Liver (tissue), 9 donors: ENCODE results near the gene UBE2D1. TPM values are rescaled to one million over a fixed set of nuclear protein-coding genes. Genes with fewer than 3 reads are reported as not detected.

ENCODE experiments used
- DNase-seq: peaks from one replicate; pipeline ENCODE4 v3.0.0-alpha.2; 2017; ENCODE audit warnings: low spot score
- H3K27ac ChIP-seq, 2 donors: one replicate each; pipeline ENCODE4 v1.7.0; 2013; ENCODE audit warnings: inconsistent platforms in 2 of 2, low read length in 2 of 2, control low read depth in 1 of 2, low read depth in 1 of 2, mild to moderate bottlenecking in 1 of 2
- H3K27me3 ChIP-seq, 4 donors: one replicate each; pipeline versions ENCODE4 v1.6.1 to v1.7.0; 2013; ENCODE audit warnings: low read length in 3 of 4, inconsistent platforms in 1 of 4, mild to moderate bottlenecking in 1 of 4, moderate library complexity in 1 of 4; ENCODE audit not compliant: control insufficient read depth in 4 of 4, insufficient read depth in 4 of 4
- H3K36me3 ChIP-seq, 4 donors: one replicate each; pipeline versions ENCODE4 v1.6.1 to v1.7.0; 2013; ENCODE audit warnings: low read length in 3 of 4, mild to moderate bottlenecking in 3 of 4, low read depth in 1 of 4, moderate library complexity in 1 of 4; ENCODE audit not compliant: control insufficient read depth in 4 of 4, insufficient read depth in 3 of 4
- H3K4me1 ChIP-seq, 4 donors: one replicate each; pipeline versions ENCODE4 v1.6.1 to v1.7.0; 2013; ENCODE audit warnings: low read length in 3 of 4, mild to moderate bottlenecking in 3 of 4, moderate library complexity in 1 of 4; ENCODE audit not compliant: control insufficient read depth in 4 of 4, insufficient read depth in 4 of 4
- H3K4me3 ChIP-seq, 3 donors: one replicate each; pipeline versions ENCODE4 v1.6.1 to v1.7.0; 2013; ENCODE audit warnings: low read length in 3 of 3, control low read depth in 1 of 3, low read depth in 1 of 3, mild to moderate bottlenecking in 1 of 3
- H3K9ac ChIP-seq, 2 donors: one replicate each; pipeline ENCODE4 v1.7.0; 2013; ENCODE audit warnings: low read length in 2 of 2, mild to moderate bottlenecking in 2 of 2, moderate library complexity in 2 of 2, control low read depth in 1 of 2, low read depth in 1 of 2
- H3K9me3 ChIP-seq, 4 donors: one replicate each; pipeline versions ENCODE4 v1.6.1 to v1.7.0; 2013; ENCODE audit warnings: low read length in 3 of 4; ENCODE audit not compliant: control insufficient read depth in 4 of 4
- FOXA2 ChIP-seq: IDR thresholded peaks from 2 replicates; pipeline ENCODE4 v1.6.1; 2016; ENCODE audit warnings: antibody characterized with exemption
- HNF4A ChIP-seq, 2 donors: conservative IDR thresholded peaks; 2 replicates each; pipeline ENCODE4 v1.6.1; 2016; ENCODE audit warnings: antibody characterized with exemption in 2 of 2, mild to moderate bottlenecking in 2 of 2
- HNF4G ChIP-seq: IDR thresholded peaks from 2 replicates; pipeline ENCODE4 v1.6.1; 2016; ENCODE audit warnings: antibody characterized with exemption
- JUND ChIP-seq, 2 donors: IDR thresholded peaks; 2 replicates each; pipeline ENCODE4 v1.6.1; 2016; ENCODE audit warnings: antibody characterized with exemption in 2 of 2
- NR2F2 ChIP-seq: IDR thresholded peaks from 2 replicates; pipeline ENCODE4 v1.6.1; 2016; ENCODE audit warnings: antibody characterized with exemption
- RAD21 ChIP-seq, 2 donors: IDR thresholded peaks; 2 replicates each; pipeline ENCODE4 v1.6.1; 2016; ENCODE audit warnings: antibody characterized with exemption in 2 of 2, mild to moderate bottlenecking in 2 of 2
- RXRA ChIP-seq, 2 donors: IDR thresholded peaks; 2 replicates each; pipeline ENCODE4 v1.6.1; 2017 to 2018; ENCODE audit warnings: antibody characterized with exemption in 2 of 2, mild to moderate bottlenecking in 1 of 2
- SP1 ChIP-seq: IDR thresholded peaks from 2 replicates; pipeline ENCODE4 v1.6.1; 2018; ENCODE audit warnings: antibody characterized with exemption, mild to moderate bottlenecking
- TAF1 ChIP-seq: conservative IDR thresholded peaks from 2 replicates; pipeline ENCODE4 v1.6.1; 2016; ENCODE audit warnings: antibody characterized with exemption, mild to moderate bottlenecking
- YY1 ChIP-seq: IDR thresholded peaks from 2 replicates; pipeline ENCODE4 v1.6.1; 2016; ENCODE audit warnings: antibody characterized with exemption, mild to moderate bottlenecking
- WGBS: extraction: QIAGEN DNeasy Blood & Tissue Kit; methylation state at CpG from one replicate; pipeline ENCODE4 v1.1.7; 2013; 5-methylcytosine and 5-hydroxymethylcytosine counted together
- polyA plus RNA-seq, 2 donors: library from polyadenylated mRNA; stranded (reverse) in 1 of 2; unstranded in 1 of 2; fragments of 200-250 nt in 1 of 2; fragments of >200 nt in 1 of 2; fragmentation: Nextera tagmentation in 1 of 2; extraction: Ambion mirVana in 1 of 2; gene quantifications; one replicate each; pipeline versions ENCODE4 v1.2.1 to v1.2.3, GENCODE V29; 2013 to 2015
- total RNA-seq, 2 donors: library from RNA; depleted of rRNA; stranded (reverse); fragments of >200 nt; gene quantifications; one replicate each; pipeline ENCODE4 v1.2.3, GENCODE V29; 2014
- TF ChIP-seq, protein P1 (sequence below): IDR thresholded peaks from 2 replicates; pipeline ENCODE4 v1.6.1; 2016; ENCODE audit warnings: antibody characterized with exemption
- TF ChIP-seq, protein P2 (sequence below): fragments of 150-350 bp; IDR thresholded peaks from 2 replicates; pipeline ENCODE4 v1.5.1; 2017; ENCODE audit warnings: improper control_type of control experiment, low read depth, low read length; ENCODE audit not compliant: missing input control
- TF ChIP-seq, protein P3 (sequence below): IDR thresholded peaks from 2 replicates; pipeline ENCODE4 v1.6.1; 2016; ENCODE audit warnings: antibody characterized with exemption, mild to moderate bottlenecking
- TF ChIP-seq, protein P4 (sequence below): IDR thresholded peaks from 2 replicates; pipeline ENCODE4 v1.6.1; 2016; ENCODE audit warnings: antibody characterized with exemption
- TF ChIP-seq, protein P5 (sequence below): IDR thresholded peaks from 2 replicates; pipeline ENCODE4 v1.6.1; 2016; ENCODE audit warnings: antibody characterized with exemption
- donor health status: healthy.
- donor health status: healthy.
- donor health status: healthy.
- donor health status: healthy.
- donor health status: healthy.

Gene UBE2D1
- total and polyA plus RNA-seq, 4 donors, result 3.5 to 6.8 (median 5.8) TPM

DNA sequence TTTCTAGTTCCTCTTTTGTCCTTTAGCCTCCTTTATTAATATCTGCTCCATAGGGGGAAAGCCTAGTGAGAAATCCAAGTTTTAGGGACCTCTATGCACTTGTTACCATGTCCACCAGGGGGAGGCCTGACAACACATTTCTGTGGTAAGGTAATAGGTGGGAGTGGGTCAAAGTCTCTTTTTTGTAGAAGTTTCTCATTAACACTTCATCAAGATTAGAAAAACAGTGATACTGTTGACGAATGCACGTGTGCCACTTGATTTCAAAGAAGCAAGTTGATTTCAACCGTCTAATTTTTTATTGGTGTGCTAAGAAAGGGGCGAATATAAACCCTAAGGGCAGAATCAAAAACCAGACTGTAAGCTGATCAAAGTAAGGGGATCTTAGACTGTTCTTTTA, 35.2 kb upstream of the UBE2D1 start:
- H3K4me1 ChIP-seq, result no peaks in the 10 kb centered on the region
- H3K4me3 ChIP-seq, result peak overlapping the region in 1 of 3 donors; percentile 27
- H3K9ac ChIP-seq, result no peak overlapping the region
- peak; percentile 61 for DNase-seq
- H3K27ac ChIP-seq, result no peak overlapping the region
- peaks cover 0 to 3% (median 0%) of the 10 kb centered on the region in 4 donors for H3K27me3 ChIP-seq
- WGBS, result 9% methylated on average over 4 of the region's 4 CpGs
- no peaks in the 10 kb centered on the region for H3K36me3 ChIP-seq
- TF ChIP-seq SP1 (peak; percentile 11), HNF4A (conservative IDR thresholded peaks at IDR 0.05) (peak; percentile 48 to 71), RAD21 (IDR thresholded peaks at IDR 0.05) (peak; percentile 88 to 91), TAF1 (no peak), HNF4G (peak; percentile 50)
- TF ChIP-seq, protein P1, sequence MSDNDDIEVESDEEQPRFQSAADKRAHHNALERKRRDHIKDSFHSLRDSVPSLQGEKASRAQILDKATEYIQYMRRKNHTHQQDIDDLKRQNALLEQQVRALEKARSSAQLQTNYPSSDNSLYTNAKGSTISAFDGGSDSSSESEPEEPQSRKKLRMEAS, result no peak
- TF ChIP-seq, protein P2, sequence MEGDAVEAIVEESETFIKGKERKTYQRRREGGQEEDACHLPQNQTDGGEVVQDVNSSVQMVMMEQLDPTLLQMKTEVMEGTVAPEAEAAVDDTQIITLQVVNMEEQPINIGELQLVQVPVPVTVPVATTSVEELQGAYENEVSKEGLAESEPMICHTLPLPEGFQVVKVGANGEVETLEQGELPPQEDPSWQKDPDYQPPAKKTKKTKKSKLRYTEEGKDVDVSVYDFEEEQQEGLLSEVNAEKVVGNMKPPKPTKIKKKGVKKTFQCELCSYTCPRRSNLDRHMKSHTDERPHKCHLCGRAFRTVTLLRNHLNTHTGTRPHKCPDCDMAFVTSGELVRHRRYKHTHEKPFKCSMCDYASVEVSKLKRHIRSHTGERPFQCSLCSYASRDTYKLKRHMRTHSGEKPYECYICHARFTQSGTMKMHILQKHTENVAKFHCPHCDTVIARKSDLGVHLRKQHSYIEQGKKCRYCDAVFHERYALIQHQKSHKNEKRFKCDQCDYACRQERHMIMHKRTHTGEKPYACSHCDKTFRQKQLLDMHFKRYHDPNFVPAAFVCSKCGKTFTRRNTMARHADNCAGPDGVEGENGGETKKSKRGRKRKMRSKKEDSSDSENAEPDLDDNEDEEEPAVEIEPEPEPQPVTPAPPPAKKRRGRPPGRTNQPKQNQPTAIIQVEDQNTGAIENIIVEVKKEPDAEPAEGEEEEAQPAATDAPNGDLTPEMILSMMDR, result peak; percentile 87
- H3K9me3 ChIP-seq, result no peaks in the 10 kb centered on the region

DNA sequence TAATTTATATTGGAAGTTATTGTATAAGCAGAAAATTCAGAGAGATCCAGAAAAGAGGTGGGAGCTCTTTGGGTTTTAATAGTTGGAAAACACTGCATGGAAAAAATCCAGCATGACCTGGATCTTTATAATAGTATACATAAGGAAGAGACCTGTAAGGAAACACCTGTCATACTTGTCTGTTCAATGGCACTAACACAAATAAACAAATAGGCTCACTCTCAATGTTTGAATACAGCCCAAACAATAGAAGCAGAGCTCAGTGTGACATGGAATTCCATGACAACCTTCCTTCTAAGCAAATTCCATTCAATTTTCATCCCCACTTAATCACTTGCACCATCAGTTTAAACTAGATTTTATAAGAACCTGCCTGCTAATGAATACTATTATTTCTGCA, 34.1 kb upstream of the UBE2D1 start:
- no peak for TF ChIP-seq NR2F2
- TF ChIP-seq JUND (IDR thresholded peaks at IDR 0.05), result no peak
- no peak for TF ChIP-seq HNF4A (conservative IDR thresholded peaks at IDR 0.05)
- TF ChIP-seq, protein P3, sequence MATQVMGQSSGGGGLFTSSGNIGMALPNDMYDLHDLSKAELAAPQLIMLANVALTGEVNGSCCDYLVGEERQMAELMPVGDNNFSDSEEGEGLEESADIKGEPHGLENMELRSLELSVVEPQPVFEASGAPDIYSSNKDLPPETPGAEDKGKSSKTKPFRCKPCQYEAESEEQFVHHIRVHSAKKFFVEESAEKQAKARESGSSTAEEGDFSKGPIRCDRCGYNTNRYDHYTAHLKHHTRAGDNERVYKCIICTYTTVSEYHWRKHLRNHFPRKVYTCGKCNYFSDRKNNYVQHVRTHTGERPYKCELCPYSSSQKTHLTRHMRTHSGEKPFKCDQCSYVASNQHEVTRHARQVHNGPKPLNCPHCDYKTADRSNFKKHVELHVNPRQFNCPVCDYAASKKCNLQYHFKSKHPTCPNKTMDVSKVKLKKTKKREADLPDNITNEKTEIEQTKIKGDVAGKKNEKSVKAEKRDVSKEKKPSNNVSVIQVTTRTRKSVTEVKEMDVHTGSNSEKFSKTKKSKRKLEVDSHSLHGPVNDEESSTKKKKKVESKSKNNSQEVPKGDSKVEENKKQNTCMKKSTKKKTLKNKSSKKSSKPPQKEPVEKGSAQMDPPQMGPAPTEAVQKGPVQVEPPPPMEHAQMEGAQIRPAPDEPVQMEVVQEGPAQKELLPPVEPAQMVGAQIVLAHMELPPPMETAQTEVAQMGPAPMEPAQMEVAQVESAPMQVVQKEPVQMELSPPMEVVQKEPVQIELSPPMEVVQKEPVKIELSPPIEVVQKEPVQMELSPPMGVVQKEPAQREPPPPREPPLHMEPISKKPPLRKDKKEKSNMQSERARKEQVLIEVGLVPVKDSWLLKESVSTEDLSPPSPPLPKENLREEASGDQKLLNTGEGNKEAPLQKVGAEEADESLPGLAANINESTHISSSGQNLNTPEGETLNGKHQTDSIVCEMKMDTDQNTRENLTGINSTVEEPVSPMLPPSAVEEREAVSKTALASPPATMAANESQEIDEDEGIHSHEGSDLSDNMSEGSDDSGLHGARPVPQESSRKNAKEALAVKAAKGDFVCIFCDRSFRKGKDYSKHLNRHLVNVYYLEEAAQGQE, result no peak
- TF ChIP-seq YY1, result no peak
- no peak for TF ChIP-seq SP1
- TF ChIP-seq TAF1, result no peak
- no peak for TF ChIP-seq HNF4G
- TF ChIP-seq, protein P4, sequence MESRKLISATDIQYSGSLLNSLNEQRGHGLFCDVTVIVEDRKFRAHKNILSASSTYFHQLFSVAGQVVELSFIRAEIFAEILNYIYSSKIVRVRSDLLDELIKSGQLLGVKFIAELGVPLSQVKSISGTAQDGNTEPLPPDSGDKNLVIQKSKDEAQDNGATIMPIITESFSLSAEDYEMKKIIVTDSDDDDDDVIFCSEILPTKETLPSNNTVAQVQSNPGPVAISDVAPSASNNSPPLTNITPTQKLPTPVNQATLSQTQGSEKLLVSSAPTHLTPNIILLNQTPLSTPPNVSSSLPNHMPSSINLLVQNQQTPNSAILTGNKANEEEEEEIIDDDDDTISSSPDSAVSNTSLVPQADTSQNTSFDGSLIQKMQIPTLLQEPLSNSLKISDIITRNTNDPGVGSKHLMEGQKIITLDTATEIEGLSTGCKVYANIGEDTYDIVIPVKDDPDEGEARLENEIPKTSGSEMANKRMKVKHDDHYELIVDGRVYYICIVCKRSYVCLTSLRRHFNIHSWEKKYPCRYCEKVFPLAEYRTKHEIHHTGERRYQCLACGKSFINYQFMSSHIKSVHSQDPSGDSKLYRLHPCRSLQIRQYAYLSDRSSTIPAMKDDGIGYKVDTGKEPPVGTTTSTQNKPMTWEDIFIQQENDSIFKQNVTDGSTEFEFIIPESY, result no peak
- TF ChIP-seq, protein P2, result no peak
- no peak for TF ChIP-seq RXRA (IDR thresholded peaks at IDR 0.05)
- TF ChIP-seq, protein P5, sequence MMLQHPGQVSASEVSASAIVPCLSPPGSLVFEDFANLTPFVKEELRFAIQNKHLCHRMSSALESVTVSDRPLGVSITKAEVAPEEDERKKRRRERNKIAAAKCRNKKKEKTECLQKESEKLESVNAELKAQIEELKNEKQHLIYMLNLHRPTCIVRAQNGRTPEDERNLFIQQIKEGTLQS, result no peak
- no peak for TF ChIP-seq FOXA2
- Histone ChIP-seq H3K36me3 (no peaks in the 10 kb centered on the region), H3K9ac (no peak overlapping the region)

More for the DNA sequence above, 34.1 kb upstream of the UBE2D1 start:
- peaks cover 0 to 3% (median 0%) of the 10 kb centered on the region in 4 donors for H3K27me3 ChIP-seq
- no peaks in the 10 kb centered on the region for H3K4me1 ChIP-seq
- no peaks in the 10 kb centered on the region for H3K9me3 ChIP-seq
- H3K27ac ChIP-seq, result no peak overlapping the region
- H3K4me3 ChIP-seq, result no peak overlapping the region
- no peak for DNase-seq
